Urinary bladder (tissue), 4 donors: ENCODE results near the gene BET1. TPM values are rescaled to one million over a fixed set of nuclear protein-coding genes. Genes with fewer than 3 reads are reported as not detected.

Source experiments
- DNase-seq: peaks from one replicate; pipeline ENCODE4 v3.0.0-alpha.2; 2015; ENCODE audit errors: extremely low spot score
- H3K27ac ChIP-seq: one replicate; pipeline ENCODE4 v1.5.1; 2013; ENCODE audit warnings: low read depth, mild to moderate bottlenecking, moderate library complexity
- H3K36me3 ChIP-seq: one replicate; pipeline ENCODE4 v1.6.1; 2013; ENCODE audit warnings: mild to moderate bottlenecking, moderate library complexity; ENCODE audit not compliant: insufficient read depth
- H3K4me1 ChIP-seq: one replicate; pipeline ENCODE4 v1.6.1; 2013; ENCODE audit warnings: mild to moderate bottlenecking, moderate library complexity; ENCODE audit not compliant: insufficient read depth
- H3K4me3 ChIP-seq: one replicate; pipeline ENCODE4 v1.5.1; 2013; ENCODE audit warnings: low read depth, low read length
- WGBS: extraction: QIAGEN DNeasy Blood & Tissue Kit; methylation state at CpG from one replicate; pipeline ENCODE4 v1.1.7; 2013; 5-methylcytosine and 5-hydroxymethylcytosine counted together
- polyA plus RNA-seq: library from polyadenylated mRNA; stranded (reverse); fragments of 200-250 nt; gene quantifications from one replicate; pipeline ENCODE4 v1.2.3, GENCODE V29; 2013
- total RNA-seq: library from RNA; depleted of rRNA; stranded (reverse); fragments of >200 nt; gene quantifications from one replicate; pipeline ENCODE4 v1.2.3, GENCODE V29; 2014
- donor health status: healthy with polysubstance abuse.
- donor health status: healthy.

The BET1 gene
- total and polyA plus RNA-seq, 2 donors: 19.9 to 62.7 TPM

GRCh38 chr7:93964262-93964661, 39.9 kb downstream of the BET1 start:
- no peak overlapping the region for H3K27ac ChIP-seq
- no peak overlapping the region for H3K4me3 ChIP-seq
- no peak for DNase-seq
- no peaks in the 10 kb centered on the region for H3K36me3 ChIP-seq
- 97% methylated on average over 5 of the region's 5 CpGs for WGBS
- H3K4me1 ChIP-seq: no peaks in the 10 kb centered on the region

- Histone ChIP-seq H3K36me3 (no peaks in the 10 kb centered on the region), H3K4me3 (no peak overlapping the region), H3K27ac (no peak overlapping the region), H3K4me1 (no peaks in the 10 kb centered on the region)
- no peak for DNase-seq
- 90% methylated on average over 3 of the region's 3 CpGs for WGBS
Measured at GRCh38 chr7:93960986-93961385, 43.2 kb downstream of the BET1 start.

- 84% methylated on average over 3 of the region's 3 CpGs for WGBS
- no peaks in the 10 kb centered on the region for H3K36me3 ChIP-seq
- no peaks in the 10 kb centered on the region for H3K4me1 ChIP-seq
- H3K27ac ChIP-seq: no peak overlapping the region
- no peak overlapping the region for H3K4me3 ChIP-seq
- no peak for DNase-seq
Measured at GRCh38 chr7:93958651-93959050, 45.5 kb downstream of the BET1 start.

DNA sequence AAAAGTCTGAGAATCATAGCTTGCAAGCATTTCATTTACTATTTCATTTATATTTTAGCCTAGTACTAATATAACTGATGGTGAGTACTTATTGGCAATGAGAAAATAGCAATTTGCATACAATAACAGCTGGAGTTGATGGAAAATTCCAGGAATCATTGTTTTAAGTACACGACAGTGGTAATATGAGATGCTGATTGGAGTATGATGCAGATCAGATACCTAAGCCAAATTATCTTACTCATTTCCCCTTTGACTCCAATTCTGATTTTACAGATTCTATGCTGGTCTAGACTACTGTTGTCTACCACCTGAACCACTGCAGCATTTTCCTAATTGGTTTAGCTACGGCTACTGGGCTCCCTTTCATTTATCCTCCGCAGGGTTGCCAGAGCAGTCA, 45.9 kb downstream of the BET1 start:
- Histone ChIP-seq H3K4me3 (no peak overlapping the region), H3K4me1 (no peaks in the 10 kb centered on the region), H3K27ac (no peak overlapping the region), H3K36me3 (no peaks in the 10 kb centered on the region)
- 69% methylated on average over 3 of the region's 3 CpGs for WGBS
- DNase-seq: no peak

DNA sequence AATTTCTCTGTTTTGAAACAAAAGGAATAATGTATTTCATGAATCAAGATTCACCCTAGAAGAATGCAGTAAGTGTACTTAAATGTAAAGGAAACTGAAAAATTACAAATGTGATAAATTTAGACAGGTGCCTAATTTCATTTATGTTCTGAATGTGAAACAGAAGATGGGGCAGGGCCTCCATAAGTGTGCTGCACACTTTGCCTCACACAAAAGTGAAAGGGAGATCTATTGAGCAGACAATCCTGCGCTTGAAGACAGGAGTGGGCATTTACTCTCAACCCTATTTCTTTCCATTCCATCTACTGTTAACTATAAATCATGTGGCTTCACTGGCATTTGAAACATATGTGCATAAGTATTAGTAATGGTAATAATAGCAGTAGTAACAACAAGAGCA, 46.4 kb downstream of the BET1 start:
- 96% methylated on average over 1 of the region's 1 CpG for WGBS
- no peak for DNase-seq
- Histone ChIP-seq H3K4me1 (no peaks in the 10 kb centered on the region), H3K27ac (no peak overlapping the region), H3K4me3 (no peak overlapping the region), H3K36me3 (no peaks in the 10 kb centered on the region)

GRCh38 chr7:93955304-93955703, 48.9 kb downstream of the BET1 start:
- DNase-seq: no peak
- Histone ChIP-seq H3K27ac (no peak overlapping the region), H3K4me3 (no peak overlapping the region), H3K36me3 (no peaks in the 10 kb centered on the region), H3K4me1 (no peaks in the 10 kb centered on the region)
- WGBS: 91% methylated on average over 2 of the region's 2 CpGs

DNA sequence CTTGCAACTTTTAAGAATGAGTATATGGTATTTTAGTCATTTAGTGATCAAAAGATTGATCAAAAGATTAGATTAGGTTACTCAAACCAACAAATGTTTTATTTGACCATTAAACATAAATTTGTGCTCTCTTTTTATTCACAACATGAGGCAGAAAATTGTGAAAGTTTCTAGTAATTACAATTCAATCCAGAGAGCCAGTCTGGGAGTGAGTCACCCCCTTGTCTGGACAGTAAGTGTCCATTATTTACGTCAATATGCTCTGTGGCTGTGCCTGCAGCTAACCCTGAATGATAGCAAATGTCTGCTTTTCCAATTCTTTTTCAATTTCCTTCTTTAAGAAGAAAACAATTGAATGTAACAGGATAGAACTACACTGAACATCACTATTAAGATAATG, 54.7 kb downstream of the BET1 start:
- 76% methylated on average over 1 of the region's 1 CpG for WGBS

GRCh38 chr7:93948873-93949272, 55.3 kb downstream of the BET1 start:
- H3K36me3 ChIP-seq: no peaks in the 10 kb centered on the region
- WGBS: 51% methylated on average over 2 of the region's 2 CpGs
- no peak overlapping the region for H3K4me3 ChIP-seq
- no peak for DNase-seq
- no peaks in the 10 kb centered on the region for H3K4me1 ChIP-seq
- H3K27ac ChIP-seq: no peak overlapping the region

More for the DNA sequence above, 54.7 kb downstream of the BET1 start:
- Histone ChIP-seq H3K36me3 (no peaks in the 10 kb centered on the region), H3K4me1 (no peaks in the 10 kb centered on the region), H3K4me3 (no peak overlapping the region), H3K27ac (no peak overlapping the region)
- DNase-seq: no peak

- Histone ChIP-seq H3K36me3 (no peaks in the 10 kb centered on the region), H3K27ac (no peak overlapping the region), H3K4me1 (no peaks in the 10 kb centered on the region), H3K4me3 (no peak overlapping the region)
- no peak for DNase-seq
- WGBS: 79% methylated on average over 1 of the region's 1 CpG
Measured at GRCh38 chr7:93948106-93948505, 56.0 kb downstream of the BET1 start.

DNA sequence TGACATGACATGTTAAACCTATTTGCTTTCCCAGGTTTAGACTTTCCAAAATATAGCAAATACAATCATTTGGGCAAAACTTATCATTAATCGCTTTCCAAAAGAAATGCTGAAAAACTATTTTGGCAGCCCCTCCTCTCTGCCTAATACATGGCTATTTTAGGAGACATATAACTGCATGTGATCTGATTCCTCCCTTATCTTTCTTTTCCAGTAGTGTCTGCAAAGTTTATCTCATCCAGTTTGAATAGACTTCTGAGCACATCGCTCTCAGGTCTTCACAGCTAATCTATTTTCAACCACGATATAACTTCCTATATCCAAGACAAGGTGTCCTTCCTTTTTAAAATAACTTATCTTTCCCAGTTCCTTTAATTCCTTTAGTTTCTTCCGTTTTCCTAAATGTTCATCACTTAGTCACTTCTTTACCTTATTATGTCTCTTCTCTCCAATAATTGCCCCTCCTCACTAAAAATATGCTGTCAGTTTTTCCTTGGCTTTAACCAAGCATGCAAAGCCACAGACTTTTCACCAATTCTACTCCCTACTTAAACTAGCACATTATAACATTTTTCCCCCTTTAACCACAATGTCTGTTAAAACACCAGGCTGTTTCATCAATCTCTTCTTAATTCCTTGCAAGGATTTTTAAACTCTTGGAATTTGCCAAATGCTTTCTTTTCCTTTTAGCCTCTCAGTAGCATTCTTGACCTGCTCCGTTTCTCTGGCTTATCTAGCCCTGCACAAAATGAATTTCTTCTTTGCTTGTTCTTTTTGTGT, 58.2 kb downstream of the BET1 start:
- Histone ChIP-seq H3K36me3 (no peaks in the 10 kb centered on the region), H3K27ac (no peak overlapping the region), H3K4me3 (no peak overlapping the region), H3K4me1 (no peaks in the 10 kb centered on the region)
- 49% methylated on average over 5 of the region's 5 CpGs for WGBS
- DNase-seq: no peak

GRCh38 chr7:93945083-93945482, 59.1 kb downstream of the BET1 start:
- no peak overlapping the region for H3K27ac ChIP-seq
- H3K36me3 ChIP-seq: no peaks in the 10 kb centered on the region
- no peaks in the 10 kb centered on the region for H3K4me1 ChIP-seq
- H3K4me3 ChIP-seq: no peak overlapping the region
- WGBS: 27% methylated on average over 3 of the region's 3 CpGs
- DNase-seq: no peak

DNA sequence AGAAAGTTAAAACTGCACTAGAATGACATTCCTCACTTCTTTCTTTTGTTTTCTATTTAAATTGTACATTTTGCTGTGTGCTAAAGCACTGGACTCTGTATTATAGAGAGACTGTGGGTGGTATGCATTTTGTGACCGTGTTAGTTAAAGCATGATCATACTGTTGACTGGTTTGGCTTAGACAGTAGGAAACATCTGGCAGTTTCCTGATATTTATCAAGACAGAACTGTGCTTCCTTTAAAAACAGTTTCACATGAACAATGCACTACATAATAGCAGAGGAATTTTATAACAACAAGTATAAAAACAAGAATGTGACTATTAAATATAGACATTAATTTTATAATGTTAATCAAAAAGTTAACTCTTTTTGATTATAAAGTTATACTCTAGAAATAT, 59.5 kb downstream of the BET1 start:
- H3K27ac ChIP-seq: no peak overlapping the region

DNA sequence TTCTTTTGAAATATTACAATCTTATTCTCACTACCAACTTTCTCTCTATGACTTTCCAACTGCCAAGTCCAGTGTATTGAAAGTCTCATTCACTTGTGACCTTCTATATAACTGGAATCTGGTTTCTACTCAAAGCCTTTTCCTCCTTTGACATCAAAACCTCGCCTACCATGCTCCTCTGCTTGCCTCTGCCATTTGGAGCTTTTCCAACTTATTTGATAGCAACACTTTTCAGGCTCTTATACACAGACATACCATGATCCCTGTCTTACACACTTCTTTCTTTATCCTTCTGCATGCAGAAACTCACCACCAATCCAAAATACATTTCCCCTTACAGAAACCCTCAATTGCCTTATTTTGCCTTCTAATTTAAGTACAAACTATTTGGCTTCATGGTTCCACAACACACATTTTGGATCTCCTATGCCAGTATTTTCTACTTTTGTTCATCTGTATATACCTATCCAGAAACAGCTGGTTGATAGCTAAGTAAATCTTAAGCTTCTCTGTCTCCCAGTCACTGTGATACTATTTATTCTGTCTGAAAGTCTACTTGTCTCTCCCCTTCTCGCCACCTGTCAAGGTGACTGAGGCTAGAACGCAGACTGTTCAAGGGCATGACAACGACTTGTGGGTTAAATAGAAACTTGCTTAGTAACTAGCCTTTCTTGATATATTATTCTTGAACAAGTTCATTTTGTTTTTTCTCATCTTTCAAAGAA, 60.2 kb downstream of the BET1 start:
- Histone ChIP-seq H3K27ac (no peak overlapping the region), H3K36me3 (no peaks in the 10 kb centered on the region), H3K4me1 (no peaks in the 10 kb centered on the region), H3K4me3 (no peak overlapping the region)
- 67% methylated on average over 4 of the region's 4 CpGs for WGBS
- no peak for DNase-seq

More for the DNA sequence above, 59.5 kb downstream of the BET1 start:
- no peaks in the 10 kb centered on the region for H3K36me3 ChIP-seq
- H3K4me3 ChIP-seq: no peak overlapping the region
- no peak for DNase-seq
- H3K4me1 ChIP-seq: no peaks in the 10 kb centered on the region
- 13% methylated on average over 1 of the region's 1 CpG for WGBS
